HG02571 (cell line): ENCODE data around the gene KLHDC4.
"Not testable (repeated sequence)": the region's sequence is repeated elsewhere in the genome, so short reads cannot be mapped to it uniquely, and the experiment has no call there.

ENCODE experiments used
- ATAC-seq: cut with Tn5 transposase; IDR thresholded peaks from one replicate; pipeline ENCODE4 v1.9.1; 2021; ENCODE audit warnings: mild to moderate bottlenecking, moderate library complexity; ENCODE audit not compliant: unreplicated experiment

KLHDC4 gene

GRCh38 chr16:87722590-87723225, 43.1 kb downstream of the KLHDC4 start:
- no peak for ATAC-seq

GRCh38 chr16:87721622-87722585, 43.9 kb downstream of the KLHDC4 start:
- ATAC-seq: no peak

DNA sequence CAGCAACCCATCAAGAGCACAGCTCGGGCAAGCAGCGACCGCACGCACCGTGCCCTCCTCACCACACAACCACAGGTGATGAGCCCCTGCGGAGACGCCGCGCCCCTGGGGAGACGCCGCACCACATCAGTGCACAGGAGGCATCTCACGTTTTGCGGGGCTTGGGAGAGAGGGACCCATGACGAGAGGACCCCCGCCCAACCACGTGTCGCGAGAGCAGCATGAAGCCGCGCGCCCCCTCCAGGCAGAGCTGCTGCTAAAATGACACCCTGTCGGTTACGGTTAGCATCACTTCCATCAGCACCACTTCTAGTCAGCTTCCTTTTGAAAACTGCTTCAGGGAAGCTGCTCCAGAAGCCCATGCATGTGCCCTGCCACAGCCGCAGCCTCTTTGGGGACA, 45.3 kb downstream of the KLHDC4 start:
- no peak for ATAC-seq

- ATAC-seq: not testable (repeated sequence)
These were observed 47.0 kb downstream of the KLHDC4 start for GRCh38 chr16:87718831-87719230.

- ATAC-seq: no peak
These were observed 50.1 kb downstream of the KLHDC4 start for GRCh38 chr16:87715658-87716057.

DNA sequence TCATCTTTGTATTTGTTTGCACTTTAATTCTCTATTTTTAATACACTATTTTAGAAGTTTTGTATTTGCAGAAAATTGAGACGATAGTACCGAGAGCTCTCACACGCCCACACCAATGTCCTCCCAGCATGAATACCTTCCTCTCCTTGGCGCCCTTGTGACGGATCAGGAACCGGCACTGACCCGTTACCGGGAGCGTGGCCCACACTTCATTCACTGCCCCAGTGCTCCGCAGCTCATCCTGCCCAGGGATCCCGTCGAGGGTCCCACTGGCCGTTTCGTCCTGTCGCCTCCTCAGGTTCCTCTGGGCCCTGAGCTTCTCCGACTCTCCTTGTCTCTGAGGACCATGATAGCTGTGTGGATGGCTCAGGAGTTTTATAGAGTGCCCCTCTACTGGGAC, 50.6 kb downstream of the KLHDC4 start:
- no peak for ATAC-seq

DNA sequence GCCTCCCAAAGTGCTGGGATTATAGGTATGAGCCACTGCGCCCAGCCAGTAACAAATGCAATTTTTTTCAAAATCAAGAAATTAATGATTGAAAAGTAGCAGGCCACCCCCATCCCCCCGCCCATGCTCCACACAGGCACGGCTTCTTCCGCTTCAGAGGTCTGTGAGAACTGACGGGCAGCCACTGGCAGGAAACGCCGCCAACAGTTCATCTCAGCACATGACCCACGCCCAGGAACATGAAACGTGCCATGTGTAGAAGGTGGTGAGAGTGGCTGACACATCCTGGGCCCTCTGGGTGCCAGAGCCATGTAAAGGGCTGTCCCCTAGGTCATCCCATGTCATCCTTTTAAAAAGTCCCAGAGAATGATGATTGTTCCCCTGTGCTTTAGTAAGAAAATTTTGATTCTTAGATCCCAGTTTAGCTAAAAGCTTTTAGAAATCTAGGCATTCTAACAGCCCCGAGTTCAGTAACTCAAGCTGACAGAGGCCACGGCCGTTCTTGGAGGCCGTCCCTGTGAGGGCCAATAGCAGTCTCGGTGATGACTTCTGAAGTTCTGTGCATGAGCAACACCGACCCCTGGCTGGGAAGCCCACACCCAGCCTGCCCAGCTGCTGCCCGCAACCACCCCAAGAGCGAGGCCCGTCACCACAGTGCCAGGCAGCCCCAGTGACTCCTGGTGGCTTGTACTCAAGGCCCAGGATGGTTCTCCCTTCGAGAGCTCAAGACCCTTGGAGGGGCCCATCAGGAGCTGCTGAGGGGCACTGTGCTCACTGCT, 52.1 kb downstream of the KLHDC4 start:
- no peak for ATAC-seq

GRCh38 chr16:87712184-87712762, 53.5 kb downstream of the KLHDC4 start:
- no peak for ATAC-seq

DNA sequence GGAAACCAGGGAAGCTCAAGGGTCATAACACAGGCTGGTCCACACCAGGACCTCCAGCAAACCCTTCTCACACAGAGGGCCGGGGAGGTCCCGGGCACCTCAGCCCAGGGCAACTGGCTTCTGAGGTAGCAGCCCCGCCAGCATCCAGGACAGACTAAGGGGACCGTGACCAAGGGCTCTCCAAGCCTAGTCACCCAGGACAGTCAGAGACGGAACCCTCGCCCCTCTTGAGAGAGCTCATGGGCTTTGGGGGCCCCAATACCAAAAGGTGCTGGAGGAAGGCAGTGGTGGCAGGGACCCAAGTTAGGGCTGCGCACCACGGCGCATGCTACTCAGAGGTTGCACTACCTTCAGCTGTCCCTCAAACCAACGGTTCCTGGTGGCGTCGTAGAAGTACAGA, 54.9 kb downstream of the KLHDC4 start:
- no peak for ATAC-seq

DNA sequence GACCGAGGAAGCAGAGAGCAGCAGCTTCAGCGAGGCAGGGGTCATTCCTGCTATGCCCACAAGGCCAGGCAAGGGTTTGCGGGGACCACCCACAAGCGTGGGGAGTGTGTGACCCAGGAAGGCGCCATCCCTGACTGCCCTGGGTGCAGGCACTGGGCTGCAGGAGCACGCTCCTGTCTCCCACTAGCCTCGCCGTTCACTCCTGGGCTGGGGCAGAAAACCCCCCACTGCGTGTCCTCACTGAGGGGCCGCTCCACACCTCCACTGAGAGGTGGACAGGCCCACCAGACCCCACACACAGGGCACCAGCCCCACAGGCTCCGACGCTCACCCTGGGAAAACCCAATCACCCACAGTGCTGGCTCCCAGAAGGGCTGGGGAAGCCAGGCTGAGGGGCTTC, 56.1 kb downstream of the KLHDC4 start:
- no peak for ATAC-seq

GRCh38 chr16:87708881-87709638, 56.7 kb downstream of the KLHDC4 start:
- no peak for ATAC-seq

GRCh38 chr16:87707714-87708580, 57.8 kb downstream of the KLHDC4 start:
- no peak for ATAC-seq

- no peak for ATAC-seq
These were observed 58.7 kb downstream of the KLHDC4 start for GRCh38 chr16:87707097-87707496.

- ATAC-seq: no peak
These were observed 59.3 kb downstream of the KLHDC4 start for GRCh38 chr16:87706278-87707000.

- no peak for ATAC-seq
These were observed 60.0 kb downstream of the KLHDC4 start for GRCh38 chr16:87705771-87706277.

DNA sequence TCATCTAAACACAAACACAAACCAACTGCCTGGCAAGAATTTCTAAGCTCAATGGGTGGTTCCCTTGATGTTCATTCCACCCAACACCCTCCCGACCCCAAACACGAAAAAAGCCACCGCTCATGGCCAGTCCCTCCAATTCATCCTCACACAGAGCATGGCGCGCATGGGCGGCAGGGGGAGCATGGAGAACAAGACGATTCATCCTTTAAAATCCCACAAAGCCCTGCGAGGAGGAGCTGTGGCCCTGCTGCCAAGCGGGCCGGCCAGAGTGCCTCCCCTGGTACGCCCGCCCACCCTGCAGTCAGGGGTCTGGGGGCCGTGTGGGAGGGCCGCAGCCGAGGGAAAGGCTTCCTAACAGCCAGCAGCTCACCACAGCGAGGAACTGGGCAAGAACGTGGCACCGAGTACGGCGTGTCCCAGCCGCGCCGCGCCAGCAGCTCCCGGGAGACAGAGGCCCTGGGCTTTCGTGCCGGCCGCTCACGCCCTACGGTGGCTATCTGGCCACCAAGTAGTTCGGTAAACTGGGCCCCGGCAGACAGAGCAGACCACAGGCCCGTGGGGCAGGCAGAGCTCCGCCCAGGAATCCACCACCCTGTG, 60.9 kb downstream of the KLHDC4 start:
- ATAC-seq: no peak

DNA sequence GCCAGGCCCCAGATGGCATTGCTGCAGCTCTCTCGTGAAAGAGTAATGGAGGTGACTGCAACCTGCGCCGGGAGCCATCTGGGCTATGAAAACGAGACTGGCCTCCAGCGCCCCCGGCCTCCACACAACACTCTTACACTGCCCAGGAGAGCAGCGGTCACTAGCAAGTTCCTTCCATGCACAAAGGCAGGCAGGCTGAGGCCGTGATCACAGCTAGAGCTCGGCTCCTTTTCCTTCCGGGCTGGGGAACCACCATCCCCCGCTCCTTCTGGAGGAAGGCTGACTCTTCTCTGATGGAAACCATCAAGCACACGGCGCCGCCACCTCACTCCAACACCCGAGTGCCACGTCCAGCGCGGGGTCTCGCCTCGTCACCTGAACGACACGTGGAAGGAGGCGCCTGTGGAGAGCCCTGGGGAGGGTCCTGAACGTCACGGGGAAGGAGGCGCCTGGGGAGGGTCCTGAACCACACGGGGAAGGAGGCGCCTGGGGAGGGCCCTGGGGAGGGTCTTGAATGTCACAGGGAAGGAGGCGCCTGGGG, 61.9 kb downstream of the KLHDC4 start:
- no peak for ATAC-seq

GRCh38 chr16:87703071-87703470, 62.7 kb downstream of the KLHDC4 start:
- ATAC-seq: no peak
